CD14-positive monocyte (primary cell): Measurements from ENCODE around the gene SMYD3. TPM values are rescaled to one million over a fixed set of nuclear protein-coding genes. Genes with fewer than 3 reads are reported as not detected.

Source experiments
- DNase-seq, 3 donors: peaks; one replicate each; pipeline ENCODE4 v3.0.0-alpha.2; 2011 to 2022
- H2AFZ ChIP-seq: 2 replicates; pipeline ENCODE4 v1.6.0; 2012; ENCODE audit warnings: mild to moderate bottlenecking, low read depth, low read length, inconsistent platforms; ENCODE audit not compliant: insufficient read depth, poor library complexity, severe bottlenecking
- H3K27ac ChIP-seq, 2 donors: 1 replicate in 1 of 2; 2 replicates in 1 of 2; pipeline ENCODE4 v1.5.1; 2012 to 2013; ENCODE audit warnings: low read length in 2 of 2, control low read depth in 1 of 2, inconsistent platforms in 1 of 2, low read depth in 1 of 2, mild to moderate bottlenecking in 1 of 2
- H3K27me3 ChIP-seq, 2 donors: one replicate each; pipeline versions ENCODE4 v1.6.0 to v1.6.1; 2011 to 2013; ENCODE audit warnings: low read length in 2 of 2; ENCODE audit not compliant: control insufficient read depth in 2 of 2, insufficient read depth in 2 of 2
- H3K36me3 ChIP-seq, 2 donors: replicated peaks in 1 of 2; 1 replicate in 1 of 2; 2 replicates in 1 of 2; pipeline versions ENCODE4 v1.5.1 to v1.6.1; 2012 to 2013; ENCODE audit warnings: low read length in 2 of 2, control low read depth in 1 of 2, inconsistent platforms in 1 of 2, mild to moderate bottlenecking in 1 of 2; ENCODE audit not compliant: insufficient read depth in 2 of 2, control insufficient read depth in 1 of 2
- H3K4me1 ChIP-seq, 2 donors: 1 replicate in 1 of 2; 2 replicates in 1 of 2; pipeline versions ENCODE4 v1.5.1 to v1.6.1; 2012 to 2013; ENCODE audit warnings: low read length in 2 of 2, control low read depth in 1 of 2, inconsistent platforms in 1 of 2, mild to moderate bottlenecking in 1 of 2, moderate library complexity in 1 of 2; ENCODE audit not compliant: insufficient read depth in 2 of 2, control insufficient read depth in 1 of 2
- H3K4me2 ChIP-seq: replicated peaks from 2 replicates; pipeline ENCODE3; 2012; ENCODE audit warnings: low read length, moderate library complexity, mild to moderate bottlenecking; ENCODE audit not compliant: poor library complexity, severe bottlenecking; ENCODE audit errors: extremely low read depth
- H3K4me3 ChIP-seq, 3 experiments: fragments of 200-600 bp in 1 of 3; sonication (generic) in 1 of 3; replicated peaks in 1 of 3; 1 replicate in 2 of 3; 2 replicates in 1 of 3; pipeline ENCODE4 v1.5.1; 2011 to 2013; ENCODE audit warnings: low read length in 3 of 3, mild to moderate bottlenecking in 3 of 3, control low read depth in 2 of 3, low read depth in 2 of 3, inconsistent platforms in 1 of 3, moderate library complexity in 1 of 3
- H3K79me2 ChIP-seq: 2 replicates; pipeline ENCODE4 v1.6.0; 2012; ENCODE audit warnings: mild to moderate bottlenecking, control low read depth, inconsistent platforms, low read length, moderate library complexity; ENCODE audit not compliant: insufficient read depth
- H3K9ac ChIP-seq: 2 replicates; pipeline ENCODE4 v1.6.0; 2017; ENCODE audit warnings: low read length, mild to moderate bottlenecking; ENCODE audit not compliant: insufficient read depth, poor library complexity, severe bottlenecking
- H3K9me3 ChIP-seq, 2 donors: replicated peaks in 1 of 2; 1 replicate in 1 of 2; 2 replicates in 1 of 2; pipeline versions ENCODE4 v1.5.1 to v1.6.1; 2012 to 2013; ENCODE audit warnings: low read length in 2 of 2, control low read depth in 1 of 2; ENCODE audit not compliant: control insufficient read depth in 1 of 2, insufficient read depth in 1 of 2
- H4K20me1 ChIP-seq: 2 replicates; pipeline ENCODE4 v1.6.0; 2012; ENCODE audit warnings: mild to moderate bottlenecking, low read length, control low read depth, moderate library complexity; ENCODE audit not compliant: insufficient read depth
- H3K27ac Mint-ChIP-seq, 7 donors: one replicate each; pipeline ENCODE4 v1.8.0; 2020; ENCODE audit warnings: mild to moderate bottlenecking in 7 of 7, mixed read lengths in 7 of 7, moderate library complexity in 6 of 7, inconsistent platforms in 2 of 7
- H3K27me3 Mint-ChIP-seq, 3 donors: one replicate each; pipeline ENCODE4 v1.8.0; 2021 to 2022; ENCODE audit warnings: low read depth in 3 of 3, mild to moderate bottlenecking in 3 of 3, mixed read lengths in 3 of 3, moderate library complexity in 3 of 3, inconsistent platforms in 1 of 3
- H3K36me3 Mint-ChIP-seq, 2 donors: one replicate each; pipeline ENCODE4 v1.8.0; 2020; ENCODE audit warnings: mixed read lengths in 2 of 2, inconsistent platforms in 1 of 2, mild to moderate bottlenecking in 1 of 2
- H3K4me1 Mint-ChIP-seq: one replicate; pipeline ENCODE4 v1.8.0; 2020; ENCODE audit warnings: mild to moderate bottlenecking, mixed read lengths
- H3K4me3 Mint-ChIP-seq, 2 donors: one replicate each; pipeline ENCODE4 v1.8.0; 2020; ENCODE audit warnings: mild to moderate bottlenecking in 2 of 2, mixed read lengths in 2 of 2, moderate library complexity in 1 of 2
- H3K9me3 Mint-ChIP-seq, 7 donors: one replicate each; pipeline ENCODE4 v1.8.0; 2020 to 2022; ENCODE audit warnings: mixed read lengths in 7 of 7, mild to moderate bottlenecking in 6 of 7, moderate library complexity in 6 of 7, inconsistent platforms in 2 of 7
- WGBS: methylation state at CpG from one replicate; pipeline ENCODE4 v1.1.5; 2013; ENCODE audit warnings: missing lambda C conversion rate; ENCODE audit not compliant: insufficient coverage; 5-methylcytosine and 5-hydroxymethylcytosine counted together
- intact Hi-C, 2 donors: fragments of 100-400 bp; cut with micrococcal nuclease; formaldehyde crosslinking; loops; one replicate each; pipeline versions ENCODE4 v1.15.0 to v1.15.1; 2023
- polyA plus RNA-seq, 3 donors: library from polyadenylated mRNA; depleted of rRNA in 1 of 3; unstranded in 2 of 3; stranded (reverse) in 1 of 3; fragments of 300-500 nt in 2 of 3; fragments of >200 nt in 1 of 3; fragmentation: Illumina TruSeq in 2 of 3; gene quantifications; 1 replicate in 2 of 3; 2 replicates in 1 of 3; pipeline ENCODE4 v1.2.3, GENCODE V29; 2012 to 2021
- TF ChIP-seq, protein P1 (sequence below): fragments of 200-600 bp; IDR thresholded peaks from one replicate; pipeline ENCODE4 v1.8.0; 2022; ENCODE audit warnings: antibody characterized with exemption, mild to moderate bottlenecking

The SMYD3 gene
- polyA plus RNA-seq, 3 donors = 2.7 to 8.4 (median 4.0) TPM

GRCh38 chr1:246176126-246177024 is 330.7 kb downstream of the SMYD3 start:
- peaks cover 0 to 7% of the 10 kb centered on the region in 2 donors for H3K36me3 Mint-ChIP-seq
- TF ChIP-seq, protein P1, sequence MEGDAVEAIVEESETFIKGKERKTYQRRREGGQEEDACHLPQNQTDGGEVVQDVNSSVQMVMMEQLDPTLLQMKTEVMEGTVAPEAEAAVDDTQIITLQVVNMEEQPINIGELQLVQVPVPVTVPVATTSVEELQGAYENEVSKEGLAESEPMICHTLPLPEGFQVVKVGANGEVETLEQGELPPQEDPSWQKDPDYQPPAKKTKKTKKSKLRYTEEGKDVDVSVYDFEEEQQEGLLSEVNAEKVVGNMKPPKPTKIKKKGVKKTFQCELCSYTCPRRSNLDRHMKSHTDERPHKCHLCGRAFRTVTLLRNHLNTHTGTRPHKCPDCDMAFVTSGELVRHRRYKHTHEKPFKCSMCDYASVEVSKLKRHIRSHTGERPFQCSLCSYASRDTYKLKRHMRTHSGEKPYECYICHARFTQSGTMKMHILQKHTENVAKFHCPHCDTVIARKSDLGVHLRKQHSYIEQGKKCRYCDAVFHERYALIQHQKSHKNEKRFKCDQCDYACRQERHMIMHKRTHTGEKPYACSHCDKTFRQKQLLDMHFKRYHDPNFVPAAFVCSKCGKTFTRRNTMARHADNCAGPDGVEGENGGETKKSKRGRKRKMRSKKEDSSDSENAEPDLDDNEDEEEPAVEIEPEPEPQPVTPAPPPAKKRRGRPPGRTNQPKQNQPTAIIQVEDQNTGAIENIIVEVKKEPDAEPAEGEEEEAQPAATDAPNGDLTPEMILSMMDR = no peak
- H3K79me2 ChIP-seq = no peaks in the 10 kb centered on the region
- no peaks in the 10 kb centered on the region for H3K27me3 ChIP-seq
- intact Hi-C loops = no loop called here
- WGBS = 100% methylated on average over 3 of the region's 11 CpGs
- H3K9ac ChIP-seq = no peak overlapping the region
- no peaks in the 10 kb centered on the region for H3K27me3 Mint-ChIP-seq
- no peaks in the 10 kb centered on the region for H3K9me3 Mint-ChIP-seq
- H2AFZ ChIP-seq = no peak overlapping the region
- no peak overlapping the region for H3K27ac ChIP-seq
- DNase-seq = no peak
- H4K20me1 ChIP-seq = no peaks in the 10 kb centered on the region
- H3K4me3 Mint-ChIP-seq = no peak overlapping the region
- H3K4me2 ChIP-seq = no peak overlapping the region
- no peak overlapping the region for H3K4me3 ChIP-seq
- H3K36me3 ChIP-seq = no peaks in the 10 kb centered on the region
- peaks cover 17% of the 10 kb centered on the region in 2 donors for H3K4me1 ChIP-seq
- no peaks in the 10 kb centered on the region for H3K9me3 ChIP-seq
- peaks cover 20% of the 10 kb centered on the region for H3K4me1 Mint-ChIP-seq
- H3K27ac Mint-ChIP-seq = no peak overlapping the region

DNA sequence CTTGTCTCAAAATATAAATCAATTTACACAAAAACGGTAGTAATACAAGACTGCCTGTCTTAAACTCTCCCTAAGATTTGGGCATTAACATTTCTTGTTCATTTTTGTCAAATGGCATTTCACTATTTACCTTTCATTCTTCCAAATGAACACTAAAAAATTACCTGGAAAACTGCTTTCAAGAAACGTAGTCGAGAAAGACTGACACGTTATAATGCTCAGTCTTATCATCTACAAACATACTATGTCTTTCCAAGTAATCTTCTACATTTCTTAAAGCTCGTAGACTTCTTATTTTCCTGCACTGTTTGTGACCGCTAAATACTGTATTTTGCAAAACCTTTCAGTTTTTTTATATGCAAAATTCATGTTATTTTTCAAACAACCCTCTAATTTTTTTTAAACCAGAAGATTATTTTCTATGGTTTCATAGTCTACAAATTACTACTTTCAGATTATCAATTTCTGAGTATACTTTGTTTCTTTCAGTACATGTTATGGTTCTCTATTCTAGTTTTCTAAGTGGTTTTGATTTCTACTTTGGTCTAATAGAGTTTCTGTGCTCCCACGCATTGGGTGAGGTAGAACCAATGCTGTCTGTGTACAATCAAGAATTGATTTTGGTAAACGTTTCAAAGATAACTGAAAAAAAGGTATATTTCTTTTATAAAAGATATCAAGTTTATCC is 336.4 kb downstream of the SMYD3 start:
- Histone ChIP-seq H3K4me3 (no peak overlapping the region), H3K4me1 (peaks cover 0 to 5% of the 10 kb centered on the region in 2 donors), H3K4me2 (no peak overlapping the region), H3K9me3 (no peaks in the 10 kb centered on the region), H3K79me2 (no peaks in the 10 kb centered on the region), H2AFZ (no peak overlapping the region), H3K36me3 (no peaks in the 10 kb centered on the region), H3K27me3 (no peaks in the 10 kb centered on the region), H3K27ac (no peak overlapping the region), H3K9ac (no peak overlapping the region), H4K20me1 (no peaks in the 10 kb centered on the region)
- Mint-ChIP-seq H3K4me3 (no peak overlapping the region), H3K4me1 (peaks cover 6% of the 10 kb centered on the region), H3K36me3 (no peaks in the 10 kb centered on the region), H3K27me3 (no peaks in the 10 kb centered on the region), H3K27ac (no peak overlapping the region), H3K9me3 (no peaks in the 10 kb centered on the region)
- WGBS = 90% methylated on average over 4 of the region's 8 CpGs
- intact Hi-C loops = no loop called here
- TF ChIP-seq, protein P1 = no peak
- DNase-seq = no peak
